ENCODE measurements around the gene MSMP.

MSMP gene

DNA sequence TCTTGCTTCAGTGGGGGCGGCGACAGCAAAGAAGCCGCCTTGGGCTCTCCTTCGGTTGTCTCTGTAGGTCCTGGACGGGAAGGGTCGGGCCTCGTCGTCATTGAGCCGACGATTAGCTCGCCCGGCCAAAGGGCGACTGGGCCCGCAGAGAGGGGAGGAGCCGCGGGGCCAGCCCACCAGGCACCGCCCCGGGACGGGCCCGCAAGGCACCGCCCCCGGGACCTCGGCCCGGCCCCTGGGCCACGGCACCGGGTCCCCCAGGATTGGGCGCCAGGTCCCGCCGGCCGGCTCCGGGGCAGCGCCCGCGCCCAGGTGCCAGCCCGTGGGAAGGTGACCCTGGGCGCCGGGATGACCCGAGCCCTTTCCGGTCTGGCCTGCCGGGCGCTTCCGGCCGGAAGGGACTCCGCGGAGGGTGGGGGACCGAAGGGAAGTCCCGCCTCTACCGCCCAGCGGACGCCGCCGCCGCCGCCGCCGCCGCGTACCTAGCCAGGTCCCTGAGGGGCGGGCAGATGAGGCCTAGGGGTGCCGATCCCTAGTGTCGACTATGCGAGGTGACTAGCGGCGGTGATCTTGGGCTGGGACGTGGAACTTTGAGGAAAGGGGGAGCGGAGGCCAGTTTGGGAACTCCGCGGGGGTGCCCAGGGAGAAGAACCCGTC lies 5.1 kb downstream of the MSMP start, which contains the start of the genes GBA2 and RGP1:
TSS of gene GBA2 (minus strand) at position 371 of the 657 bp plus-strand sequence. CDS start 524 bp downstream, outside the sequence.
TSS of gene RGP1 (plus strand) at position 430 of the 657 bp plus-strand sequence. CDS start 469 bp downstream, outside the sequence.
- peak; percentile 76 for DNase-seq
- in situ Hi-C loops (cut with HindIII; ENCODE audit: low pct_ligation_motif_present, low pct_unique_long_range_greater_than_20kb, low sequenced_read_pairs) = no loop called here

DNA sequence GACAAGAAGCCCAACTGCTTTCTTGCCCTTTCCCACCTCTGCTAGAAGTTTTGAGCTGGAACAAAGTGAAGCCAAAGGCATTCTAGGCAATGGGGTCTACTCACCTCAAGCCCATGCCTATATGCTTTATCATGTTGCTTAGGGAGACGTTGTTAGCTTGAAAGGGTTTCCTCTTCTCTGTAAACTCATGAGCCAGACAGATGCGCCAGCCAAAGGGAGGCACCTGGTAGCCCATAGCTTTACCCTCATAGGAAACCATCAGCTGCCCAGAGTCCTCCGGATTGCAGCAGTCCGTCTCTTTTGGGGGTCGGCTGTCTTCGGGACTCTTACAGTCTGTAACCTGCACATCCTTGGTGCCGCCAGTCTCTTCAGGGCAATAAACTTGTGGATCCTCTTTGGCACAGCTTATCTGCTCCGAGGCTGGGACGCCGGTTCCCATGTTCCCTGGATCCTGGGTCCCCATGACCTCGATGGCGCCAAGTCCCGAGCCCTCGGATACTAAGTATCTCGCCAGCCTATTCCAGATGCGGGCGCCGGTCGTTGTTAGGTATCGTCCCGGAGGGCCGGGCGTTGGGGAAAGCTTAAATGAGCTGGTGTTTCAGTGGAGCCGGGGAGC lies 5.7 kb downstream of the MSMP start:
- DNase-seq = no peak
- in situ Hi-C loops (cut with HindIII; ENCODE audit: low pct_ligation_motif_present, low pct_unique_long_range_greater_than_20kb, low sequenced_read_pairs) = no loop called here

- no peak for DNase-seq
Measured at GRCh38 chr9:35746583-35746982, 7.5 kb downstream of the MSMP start.

DNA sequence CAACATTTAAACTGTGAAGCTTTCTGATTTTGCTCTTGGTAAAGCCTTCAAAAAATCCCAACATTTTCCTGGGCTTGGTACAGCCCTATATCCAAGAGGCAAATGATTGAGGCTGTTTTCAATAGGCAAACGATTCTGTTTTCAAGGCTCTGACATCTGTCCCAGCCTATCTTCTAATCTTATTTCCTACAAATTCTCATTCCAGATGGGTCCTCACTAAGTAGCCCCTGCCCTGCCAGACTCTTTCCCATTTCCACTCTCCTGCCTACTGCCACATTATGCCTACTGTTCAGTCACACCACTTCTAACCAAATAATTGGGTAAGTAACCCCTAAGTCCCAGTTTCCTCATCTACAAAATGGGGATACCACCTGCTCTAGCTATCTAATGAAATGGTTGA lies 8.5 kb downstream of the MSMP start:
- no peak for DNase-seq
- in situ Hi-C loops (cut with HindIII; ENCODE audit: low pct_ligation_motif_present, low pct_unique_long_range_greater_than_20kb, low sequenced_read_pairs) = no loop called here

More at GRCh38 chr9:35746583-35746982, 7.5 kb downstream of the MSMP start:
- in situ Hi-C loops (cut with HindIII; ENCODE audit: low pct_ligation_motif_present, low pct_unique_long_range_greater_than_20kb, low sequenced_read_pairs) = no loop called here

DNA sequence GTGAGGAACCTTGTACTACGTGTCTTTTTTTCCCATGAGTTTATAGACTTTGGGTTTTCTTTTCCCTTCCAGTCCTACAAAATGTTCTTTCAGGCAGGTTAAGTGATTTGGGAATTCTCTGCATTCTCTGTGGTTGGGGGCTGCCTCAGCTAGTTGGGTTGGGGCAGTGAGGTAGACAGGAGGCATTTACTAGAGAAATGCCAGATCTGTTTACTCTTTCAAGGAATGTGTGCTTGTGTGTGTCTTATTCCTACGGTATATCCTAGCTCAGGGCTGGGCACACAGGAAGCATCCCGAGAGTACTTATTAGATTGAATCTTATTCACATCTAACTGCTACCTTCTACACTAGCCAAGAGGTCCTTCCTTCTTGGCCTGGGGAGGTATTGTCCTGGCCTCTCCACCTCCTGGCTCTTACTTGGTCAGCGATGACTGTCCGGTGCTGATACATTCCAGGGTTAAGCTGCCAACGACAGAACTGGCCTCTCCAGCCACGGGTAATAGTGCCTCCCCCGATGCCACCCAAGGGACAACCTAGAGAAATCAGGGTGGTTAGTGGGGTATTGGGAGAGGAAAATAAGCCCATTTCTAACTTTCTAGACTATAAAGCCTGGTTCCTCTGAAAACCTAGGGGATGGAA lies 10.1 kb downstream of the MSMP start:
- in situ Hi-C loops (cut with HindIII; ENCODE audit: low pct_ligation_motif_present, low pct_unique_long_range_greater_than_20kb, low sequenced_read_pairs) = no loop called here

DNA sequence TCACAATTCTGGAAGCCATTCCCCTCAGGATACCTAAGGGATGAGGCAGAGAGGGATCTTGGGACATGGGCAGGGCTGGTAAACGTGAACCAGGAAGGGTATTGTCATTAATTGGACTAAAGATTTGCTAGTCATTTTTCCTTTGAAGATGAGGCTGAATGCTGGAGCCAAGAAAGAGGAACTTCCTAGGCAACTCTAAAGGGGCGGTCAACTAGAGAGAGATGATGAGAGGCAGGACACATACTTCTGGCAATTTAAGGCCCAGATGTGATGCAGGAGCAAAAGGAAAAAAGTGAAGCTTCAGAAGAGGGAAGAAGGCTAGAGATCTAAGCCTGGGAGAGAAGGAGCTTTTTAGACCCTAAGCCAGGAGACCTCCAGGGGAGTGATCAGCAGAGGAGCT lies 10.6 kb downstream of the MSMP start:
- DNase-seq = no peak
- in situ Hi-C loops (cut with HindIII; ENCODE audit: low pct_ligation_motif_present, low pct_unique_long_range_greater_than_20kb, low sequenced_read_pairs) = no loop called here

More for the DNA sequence above, 10.1 kb downstream of the MSMP start:
- no peak for DNase-seq

DNA sequence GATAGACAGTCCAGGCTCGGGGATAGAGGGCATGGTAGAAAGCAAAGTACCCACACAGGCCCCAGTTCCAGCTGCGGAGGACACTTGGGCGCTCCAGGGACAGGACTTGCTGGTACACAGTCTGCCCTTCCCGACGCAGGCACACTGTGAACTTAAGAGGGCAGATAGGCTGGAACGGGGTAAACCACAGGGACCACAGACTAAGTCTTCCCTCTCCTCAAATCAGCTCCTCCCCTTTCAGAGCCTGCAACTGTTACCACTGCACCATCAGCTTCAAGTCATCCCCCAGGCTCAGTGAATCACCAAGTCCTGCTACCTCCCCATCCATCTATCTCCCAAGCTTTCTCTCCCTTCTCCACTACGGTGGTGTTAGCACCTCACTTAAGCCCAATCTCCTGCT lies 12.3 kb downstream of the MSMP start:
- in situ Hi-C loops (cut with HindIII; ENCODE audit: low pct_ligation_motif_present, low pct_unique_long_range_greater_than_20kb, low sequenced_read_pairs) = no loop called here
- DNase-seq = no peak

- DNase-seq = no peak
- in situ Hi-C loops (cut with HindIII; ENCODE audit: low pct_ligation_motif_present, low pct_unique_long_range_greater_than_20kb, low sequenced_read_pairs) = no loop called here
Measured at GRCh38 chr9:35740243-35740642, 13.8 kb downstream of the MSMP start.

GRCh38 chr9:35738924-35739323 lies 15.2 kb downstream of the MSMP start:
- in situ Hi-C loops (cut with HindIII; ENCODE audit: low pct_ligation_motif_present, low pct_unique_long_range_greater_than_20kb, low sequenced_read_pairs) = no loop called here
- no peak for DNase-seq

- in situ Hi-C loops (cut with HindIII; ENCODE audit: low pct_ligation_motif_present, low pct_unique_long_range_greater_than_20kb, low sequenced_read_pairs) = no loop called here
- DNase-seq = no peak
Measured at GRCh38 chr9:35738186-35738585, 15.9 kb downstream of the MSMP start.

DNA sequence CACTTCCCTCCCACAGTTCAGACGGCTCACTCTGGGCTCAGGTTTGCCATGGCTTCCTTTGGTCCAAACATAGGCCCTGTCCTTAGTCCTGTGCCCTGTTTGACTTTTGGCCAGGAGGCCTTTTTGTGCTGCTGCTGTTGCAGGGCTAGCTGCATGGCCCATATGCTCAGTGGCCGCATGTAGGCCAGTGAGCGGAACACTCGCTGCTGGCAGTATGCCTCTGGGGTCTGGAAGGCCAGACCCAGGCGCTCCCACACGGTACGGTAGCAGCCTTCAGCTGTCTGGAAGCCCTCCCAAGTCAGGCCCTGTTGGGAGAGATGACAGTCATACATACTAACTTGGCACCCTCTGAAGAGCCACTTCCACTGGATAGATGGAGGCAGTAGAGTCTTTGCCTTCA lies 16.9 kb downstream of the MSMP start:
- no peak for DNase-seq
- in situ Hi-C loops (cut with HindIII; ENCODE audit: low pct_ligation_motif_present, low pct_unique_long_range_greater_than_20kb, low sequenced_read_pairs) = no loop called here

DNA sequence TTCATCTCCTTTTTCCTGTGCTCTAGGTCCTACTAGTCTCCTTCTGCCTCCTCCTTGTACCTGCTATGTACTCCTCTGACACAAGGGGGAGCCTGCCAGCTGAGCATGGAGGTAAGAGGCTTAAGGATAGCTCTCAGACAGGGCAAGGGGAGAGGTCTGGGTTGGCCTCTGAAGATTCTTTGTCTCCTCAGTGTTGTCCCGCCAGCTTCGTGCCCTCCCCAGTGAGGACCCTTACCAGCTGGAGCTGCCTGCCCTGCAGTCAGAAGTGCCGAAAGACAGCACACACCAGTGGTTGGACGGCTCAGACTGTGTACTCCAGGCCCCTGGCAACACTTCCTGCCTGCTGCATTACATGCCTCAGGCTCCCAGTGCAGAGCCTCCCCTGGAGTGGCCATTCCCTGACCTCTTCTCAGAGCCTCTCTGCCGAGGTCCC lies 17.9 kb downstream of the MSMP start:
- in situ Hi-C loops (cut with HindIII; ENCODE audit: low pct_ligation_motif_present, low pct_unique_long_range_greater_than_20kb, low sequenced_read_pairs) = no loop called here

DNA sequence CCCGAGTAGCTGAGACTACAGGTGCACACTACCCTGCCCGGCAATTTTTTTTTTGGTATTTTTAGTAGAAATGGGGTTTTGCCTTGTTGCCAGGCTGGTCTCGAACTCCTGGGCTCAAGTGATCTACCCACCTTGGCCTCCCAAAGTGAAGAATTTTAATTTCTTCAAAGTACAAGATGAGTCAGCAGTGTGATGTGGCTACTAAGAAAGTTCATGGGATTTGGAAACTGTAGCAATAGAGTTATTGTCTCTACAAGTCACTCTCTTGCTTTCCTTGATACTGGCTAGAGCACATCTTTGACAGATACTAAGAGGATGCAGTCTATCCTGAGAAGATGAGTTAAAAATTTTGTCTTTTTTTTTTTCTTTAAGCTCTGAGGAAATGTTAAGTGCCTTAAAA lies 20.0 kb downstream of the MSMP start:
- no peak for DNase-seq
- in situ Hi-C loops (cut with HindIII; ENCODE audit: low pct_ligation_motif_present, low pct_unique_long_range_greater_than_20kb, low sequenced_read_pairs) = no loop called here

More for the DNA sequence above, 17.9 kb downstream of the MSMP start:
- peak; percentile 70 for DNase-seq

GRCh38 chr9:35732800-35733541 lies 21.1 kb downstream of the MSMP start:
- DNase-seq = peak; percentile 80
- in situ Hi-C loops (cut with HindIII; ENCODE audit: low pct_ligation_motif_present, low pct_unique_long_range_greater_than_20kb, low sequenced_read_pairs) = no loop called here

GRCh38 chr9:35732185-35732799 lies 21.8 kb downstream of the MSMP start, which contains the start of the genes CREB3 and TLN1:
Gene CREB3, plus strand, starts transcription at chr9:35732666. Its CDS starts 107 bp downstream, at chr9:35732773.
Gene TLN1, minus strand, starts transcription at chr9:35732195. Its CDS starts 6,501 bp downstream, at chr9:35725694.
- in situ Hi-C loops (cut with HindIII; ENCODE audit: low pct_ligation_motif_present, low pct_unique_long_range_greater_than_20kb, low sequenced_read_pairs) = no loop called here

GRCh38 chr9:35731415-35732184 lies 22.5 kb downstream of the MSMP start:
- in situ Hi-C loops (cut with HindIII; ENCODE audit: low pct_ligation_motif_present, low pct_unique_long_range_greater_than_20kb, low sequenced_read_pairs) = no loop called here
- DNase-seq = no peak

More at GRCh38 chr9:35732185-35732799, 21.8 kb downstream of the MSMP start, which contains the start of the genes CREB3 and TLN1:
- DNase-seq = peak; percentile 96

GRCh38 chr9:35730486-35730854 lies 23.6 kb downstream of the MSMP start:
- no peak for DNase-seq
- in situ Hi-C loops (cut with HindIII; ENCODE audit: low pct_ligation_motif_present, low pct_unique_long_range_greater_than_20kb, low sequenced_read_pairs) = no loop called here

Measured in ACHN (cell line).